H1 (cell line): Measurements from ENCODE around the gene NR1I2. TPM values are rescaled to one million over a fixed set of nuclear protein-coding genes. Genes with fewer than 3 reads are reported as not detected.

ENCODE experiments used
- CTCF ChIA-PET: fragments of 300-600 bp; sonication (Branson Sonifier 250); formaldehyde crosslinking; loops from one replicate; lab custom pipeline; 2021; ENCODE audit not compliant: partially characterized antibody; lab: Charles Lee
- POLR2A ChIA-PET: fragments of 300-600 bp; sonication (Branson Sonifier 250); formaldehyde crosslinking; loops from one replicate; lab custom pipeline; 2021; ENCODE audit warnings: inconsistent platforms; ENCODE audit not compliant: partially characterized antibody; lab: Charles Lee
- DNase-seq, 2 experiments: peaks; one replicate each; pipeline versions ENCODE4 v3.0.0 to v3.0.0-alpha.2; 2010 to 2022; ENCODE audit warnings: low spot score in 2 of 2, low read depth in 1 of 2, mixed read lengths in 1 of 2
- FAIRE-seq: peaks from 2 replicates; lab custom pipeline; 2011; peaks lifted over from hg19 to GRCh38; lab: Jason Lieb, UNC
- H2AFZ ChIP-seq: 2 replicates; pipeline ENCODE4 v1.8.1; 2012; ENCODE audit warnings: low read length, inconsistent platforms
- H2AK5ac ChIP-seq: 2 replicates; pipeline ENCODE4 v1.6.1; 2013; ENCODE audit warnings: low read depth, low read length
- H2BK120ac ChIP-seq: replicated peaks from 2 replicates; pipeline ENCODE3; 2013; ENCODE audit warnings: low read depth, low read length, inconsistent platforms
- H2BK12ac ChIP-seq: 2 replicates; pipeline ENCODE4 v1.6.1; 2013; ENCODE audit warnings: low read depth, low read length
- H2BK15ac ChIP-seq: 2 replicates; pipeline ENCODE4 v1.6.1; 2013; ENCODE audit warnings: low read length
- H2BK20ac ChIP-seq: 2 replicates; pipeline ENCODE4 v1.6.1; 2013; ENCODE audit warnings: low read length
- H2BK5ac ChIP-seq: 2 replicates; pipeline ENCODE4 v1.6.1; 2013; ENCODE audit warnings: low read depth, low read length
- H3K14ac ChIP-seq: 2 replicates; pipeline ENCODE4 v1.6.1; 2013; ENCODE audit warnings: inconsistent platforms; ENCODE audit not compliant: insufficient read length
- H3K18ac ChIP-seq: 2 replicates; pipeline ENCODE4 v1.6.1; 2013; ENCODE audit warnings: low read length; ENCODE audit errors: extremely low read depth
- H3K23ac ChIP-seq: 2 replicates; pipeline ENCODE4 v1.6.1; 2013; ENCODE audit warnings: inconsistent platforms; ENCODE audit not compliant: insufficient read length
- H3K23me2 ChIP-seq: 2 replicates; pipeline ENCODE4 v1.6.1; 2013; ENCODE audit warnings: low read depth, low read length
- H3K27ac ChIP-seq: 2 replicates; pipeline ENCODE4 v1.6.1; 2011; ENCODE audit warnings: low read depth, low read length, inconsistent platforms
- H3K27me3 ChIP-seq, 4 experiments: replicated peaks in 1 of 4; 1 replicate in 1 of 4; 2 replicates in 3 of 4; pipeline versions ENCODE4 v1.6.1 to v1.8.1; 2011 to 2013; ENCODE audit warnings: low read length in 3 of 4, mild to moderate bottlenecking in 3 of 4, inconsistent platforms in 2 of 4, mixed read lengths in 2 of 4, moderate library complexity in 1 of 4; ENCODE audit not compliant: control insufficient read depth in 3 of 4, insufficient read depth in 3 of 4; ENCODE audit errors: extremely low read depth in 1 of 4
- H3K36me3 ChIP-seq, 4 experiments: 2 replicates each; pipeline versions ENCODE4 v1.6.1 to v1.8.1; 2011 to 2013; ENCODE audit warnings: mild to moderate bottlenecking in 4 of 4, low read length in 3 of 4, moderate library complexity in 2 of 4, control low read depth in 1 of 4, inconsistent platforms in 1 of 4; ENCODE audit not compliant: insufficient read depth in 4 of 4, control insufficient read depth in 2 of 4
- H3K4ac ChIP-seq: replicated peaks from 2 replicates; pipeline ENCODE3; 2013; ENCODE audit warnings: low read length, low read depth, mixed read lengths, inconsistent platforms; ENCODE audit not compliant: insufficient read length
- H3K4me1 ChIP-seq, 4 experiments: replicated peaks in 1 of 4; 1 replicate in 1 of 4; 2 replicates in 3 of 4; pipeline versions ENCODE4 v1.6.1 to v1.8.1; 2011 to 2013; ENCODE audit warnings: low read length in 3 of 4, inconsistent platforms in 2 of 4, mixed read lengths in 1 of 4; ENCODE audit not compliant: insufficient read depth in 4 of 4, control insufficient read depth in 3 of 4
- H3K4me2 ChIP-seq, 2 experiments: 2 replicates each; pipeline versions ENCODE4 v1.6.1 to v1.8.1; 2011 to 2013; ENCODE audit warnings: low read depth in 2 of 2, low read length in 2 of 2, control low read depth in 1 of 2, inconsistent platforms in 1 of 2, mild to moderate bottlenecking in 1 of 2; ENCODE audit not compliant: insufficient read depth in 1 of 2
- H3K4me3 ChIP-seq, 4 experiments: fragments of 200-600, 300-600 bp in 1 of 4; sonication (generic), shearing (Covaris generic), sonication (Bioruptor Twin) in 1 of 4; 2 replicates each; pipeline versions ENCODE4 v1.5.1 to v1.8.1; 2011 to 2016; ENCODE audit warnings: low read length in 4 of 4, low read depth in 3 of 4, control low read depth in 2 of 4, inconsistent platforms in 2 of 4, mild to moderate bottlenecking in 2 of 4, mixed read lengths in 1 of 4, moderate library complexity in 1 of 4; ENCODE audit not compliant: insufficient read depth in 2 of 4; ENCODE audit errors: extremely low read depth in 1 of 4
- H3K56ac ChIP-seq: replicated peaks from 2 replicates; pipeline ENCODE3; 2013; ENCODE audit warnings: low read depth, mild to moderate bottlenecking, mixed read lengths, low read length, inconsistent platforms; ENCODE audit not compliant: insufficient read length
- H3K79me1 ChIP-seq: 2 replicates; pipeline ENCODE4 v1.6.1; 2013; ENCODE audit warnings: low read depth, low read length, control low read depth
- H3K79me2 ChIP-seq, 2 experiments: 2 replicates each; pipeline versions ENCODE4 v1.6.1 to v1.8.1; 2012 to 2013; ENCODE audit warnings: low read length in 2 of 2, mild to moderate bottlenecking in 2 of 2, inconsistent platforms in 1 of 2; ENCODE audit not compliant: insufficient read depth in 2 of 2, control insufficient read depth in 1 of 2
- H3K9ac ChIP-seq, 4 experiments: replicated peaks in 1 of 4; 1 replicate in 1 of 4; 2 replicates in 3 of 4; pipeline versions ENCODE4 v1.6.1 to v1.8.1; 2011 to 2013; ENCODE audit warnings: low read depth in 3 of 4, low read length in 3 of 4, control low read depth in 2 of 4, mild to moderate bottlenecking in 2 of 4, moderate library complexity in 2 of 4, inconsistent platforms in 1 of 4; ENCODE audit errors: extremely low read depth in 1 of 4
- H3K9me3 ChIP-seq, 2 experiments: 2 replicates each; pipeline versions ENCODE4 v1.6.1 to v1.8.1; 2012 to 2013; ENCODE audit warnings: mild to moderate bottlenecking in 2 of 2, moderate library complexity in 2 of 2, control low read depth in 1 of 2, inconsistent platforms in 1 of 2, low read depth in 1 of 2, low read length in 1 of 2, mixed read lengths in 1 of 2; ENCODE audit not compliant: insufficient read depth in 2 of 2
- H4K20me1 ChIP-seq, 2 experiments: replicated peaks in 1 of 2; 2 replicates each; pipeline versions ENCODE3 to v1.8.1; 2011 to 2013; ENCODE audit warnings: inconsistent platforms in 2 of 2, low read length in 2 of 2, mild to moderate bottlenecking in 1 of 2; ENCODE audit not compliant: insufficient read depth in 2 of 2, control insufficient read depth in 1 of 2
- H4K5ac ChIP-seq: 2 replicates; pipeline ENCODE4 v1.6.1; 2013; ENCODE audit warnings: low read length, low read depth, mixed read lengths, inconsistent platforms; ENCODE audit not compliant: insufficient read length
- H4K8ac ChIP-seq: 2 replicates; pipeline ENCODE4 v1.8.0; 2013; ENCODE audit warnings: mild to moderate bottlenecking, moderate library complexity, low read length, inconsistent platforms; ENCODE audit not compliant: insufficient read depth; ENCODE audit errors: extremely low read depth
- H4K91ac ChIP-seq: replicated peaks from 2 replicates; pipeline ENCODE3; 2013; ENCODE audit warnings: low read length, mixed read lengths, inconsistent platforms; ENCODE audit not compliant: insufficient read length
- EP300 ChIP-seq, 2 experiments: IDR thresholded peaks; 1 replicate in 1 of 2; 2 replicates in 1 of 2; pipeline ENCODE4 v1.6.1; 2011 to 2012; ENCODE audit warnings: low read depth in 2 of 2, low read length in 2 of 2, mild to moderate bottlenecking in 2 of 2, borderline replicate concordance in 1 of 2, inconsistent platforms in 1 of 2, moderate library complexity in 1 of 2
- POLR2AphosphoS5 ChIP-seq: IDR thresholded peaks from 2 replicates; pipeline ENCODE4 v1.6.1; 2011; ENCODE audit warnings: low read depth, low read length
- RBBP5 ChIP-seq: IDR thresholded peaks from 2 replicates; pipeline ENCODE4 v1.7.1; 2012; ENCODE audit warnings: low read depth, mild to moderate bottlenecking, inconsistent platforms, low read length, moderate library complexity, borderline replicate concordance
- TBP ChIP-seq: IDR thresholded peaks from 2 replicates; pipeline ENCODE4 v1.6.1; 2011; ENCODE audit warnings: low read depth, low read length, improper control_type of control experiment
- WGBS, 2 experiments: shearing (Covaris generic) in 1 of 2; methylation state at CpG; one replicate each; pipeline versions ENCODE4 v1.1.6 to v1.1.7; 2013 to 2015; ENCODE audit warnings: low lambda C conversion rate in 2 of 2, mixed read lengths in 2 of 2, inconsistent platforms in 1 of 2, low coverage in 1 of 2, missing lambda C conversion rate in 1 of 2; ENCODE audit not compliant: insufficient replicate concordance in 2 of 2, insufficient coverage in 1 of 2, insufficient read length in 1 of 2; ENCODE audit errors: extremely low coverage in 1 of 2, missing lambda C conversion rate in 1 of 2; 5-methylcytosine and 5-hydroxymethylcytosine counted together
- polyA plus RNA-seq, 7 experiments: library from polyadenylated mRNA; depleted of rRNA in 3 of 7; stranded (reverse) in 5 of 7; unstranded in 2 of 7; fragments of >200 nt in 5 of 7; fragments of 200-250 nt in 2 of 7; gene quantifications; 1 replicate in 5 of 7; 2 replicates in 1 of 7; 4 replicates in 1 of 7; pipeline versions ENCODE4 v1.2.1 to v1.2.3, GENCODE V29; 2011 to 2013; ENCODE audit warnings: missing spikeins in 2 of 7, mixed read lengths in 2 of 7
- total RNA-seq: library from RNA; stranded (reverse); fragmentation: NEBNext Ultra II Directional; extraction: Animal tissue kit (Norgen Biotek cat#: 25700); gene quantifications from 2 replicates; pipeline ENCODE4 v1.2.1, GENCODE V29; 2021

The NR1I2 gene
- total and polyA plus RNA-seq, 2 of the 8 experiments (the other 6 are each of a cell fraction or from before 2014, with no cell fraction given): 0.28 to 1.8 TPM

- H4K91ac ChIP-seq: no peak overlapping the region
- H2BK120ac ChIP-seq: no peak overlapping the region
- H3K4me1 ChIP-seq: peaks cover 0 to 4% (median 3%) of the 10 kb centered on the region in 4 experiments; a peak in 3 of 7 replicates
- no peak overlapping the region for H2AFZ ChIP-seq
- H3K14ac ChIP-seq: no peak overlapping the region
- FAIRE-seq: no peak
- WGBS, 2 experiments: 97% methylated on average over 8 of the region's 8 CpGs; no CpG with 5 or more reads in 1 of the 2 experiments
- ChIA-PET POLR2A (no interaction called here), CTCF (interaction anchor here (0.7 to 1.5 kb wide), 2 partner anchors 10 to 328 kb away, joined by 3 to 5 read pairs; no protein-coding TSS in a partner anchor)
- H3K9ac ChIP-seq: no peak overlapping the region
- H3K27ac ChIP-seq: no peak overlapping the region
- no peak overlapping the region for H3K23ac ChIP-seq
- no peaks in the 10 kb centered on the region for H3K79me2 ChIP-seq
- no peak overlapping the region for H3K56ac ChIP-seq
- no peak overlapping the region for H2AK5ac ChIP-seq
- H3K18ac ChIP-seq: no peak overlapping the region
- H4K5ac ChIP-seq: no peak overlapping the region
- H3K27me3 ChIP-seq: no peaks in the 10 kb centered on the region
- no peak overlapping the region for H2BK15ac ChIP-seq
- peak in 1 of 2 experiments; percentile 22 for DNase-seq
- H4K20me1 ChIP-seq: no peaks in the 10 kb centered on the region
- no peak overlapping the region for H2BK5ac ChIP-seq
- no peak for TF ChIP-seq EP300 (IDR thresholded peaks at IDR 0.05; ENCODE audit: borderline replicate concordance in 1 of 2, low read depth in 2 of 2, low read length in 2 of 2)
- no peak for TF ChIP-seq POLR2AphosphoS5
- no peak for TF ChIP-seq RBBP5
- TF ChIP-seq TBP: no peak
- no peak overlapping the region for H3K4ac ChIP-seq
- H3K4me2 ChIP-seq: no peak overlapping the region
- no peak overlapping the region for H2BK20ac ChIP-seq
- H3K23me2 ChIP-seq: no peaks in the 10 kb centered on the region
- H3K36me3 ChIP-seq: no peaks in the 10 kb centered on the region
- H3K4me3 ChIP-seq: no peak overlapping the region
- H4K8ac ChIP-seq: no peak overlapping the region
- no peaks in the 10 kb centered on the region for H3K9me3 ChIP-seq
- H3K79me1 ChIP-seq: no peaks in the 10 kb centered on the region
- H2BK12ac ChIP-seq: 0 out of 2 replicates have a peak overlapping the region, but pooled peaks have one; percentile 50
Observed at GRCh38 chr3:119792270-119792669, 10.4 kb downstream of the NR1I2 start.
